HG02588 (cell line): ENCODE measurements around the gene TMEM239.
"Not testable (repeated sequence)": the region's sequence is repeated elsewhere in the genome, so short reads cannot be mapped to it uniquely, and the experiment has no call there.

ENCODE experiments used
- ATAC-seq: cut with Tn5 transposase; IDR thresholded peaks from one replicate; pipeline ENCODE4 v1.9.1; 2021; ENCODE audit warnings: mild to moderate bottlenecking, moderate library complexity; ENCODE audit not compliant: unreplicated experiment

The TMEM239 gene

DNA sequence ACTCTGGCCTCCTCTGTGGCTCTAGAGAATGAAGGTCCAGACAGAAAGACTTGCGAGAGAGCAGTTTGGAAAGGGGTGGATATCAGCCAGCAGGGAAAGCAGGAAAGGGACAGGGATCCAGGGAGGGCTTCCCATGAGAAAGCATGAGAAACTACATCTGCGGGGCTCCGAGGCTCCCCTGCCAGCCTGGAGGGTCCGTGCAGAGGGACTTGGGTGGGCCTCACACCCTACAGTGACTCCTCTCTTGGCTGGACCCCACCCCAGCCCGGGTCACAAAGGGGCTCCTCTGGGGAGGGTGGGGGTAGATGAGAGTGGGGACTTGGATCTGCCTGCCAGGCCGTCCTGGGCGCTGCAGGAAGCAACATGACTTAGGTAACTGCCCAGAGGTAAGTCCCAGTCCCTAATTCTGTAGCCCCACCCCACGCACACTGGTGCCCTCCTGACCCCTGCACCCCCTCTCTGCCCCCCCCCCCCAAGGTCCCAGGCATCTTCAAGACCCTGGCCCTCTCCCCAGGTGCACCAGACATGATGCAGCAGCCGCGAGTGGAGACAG is at the start of gene TMEM239:
TSS of gene TMEM239 (plus strand) at position 335 of the 553 bp plus-strand sequence. CDS start at position 526, 191 bp downstream.
- no peak for ATAC-seq

DNA sequence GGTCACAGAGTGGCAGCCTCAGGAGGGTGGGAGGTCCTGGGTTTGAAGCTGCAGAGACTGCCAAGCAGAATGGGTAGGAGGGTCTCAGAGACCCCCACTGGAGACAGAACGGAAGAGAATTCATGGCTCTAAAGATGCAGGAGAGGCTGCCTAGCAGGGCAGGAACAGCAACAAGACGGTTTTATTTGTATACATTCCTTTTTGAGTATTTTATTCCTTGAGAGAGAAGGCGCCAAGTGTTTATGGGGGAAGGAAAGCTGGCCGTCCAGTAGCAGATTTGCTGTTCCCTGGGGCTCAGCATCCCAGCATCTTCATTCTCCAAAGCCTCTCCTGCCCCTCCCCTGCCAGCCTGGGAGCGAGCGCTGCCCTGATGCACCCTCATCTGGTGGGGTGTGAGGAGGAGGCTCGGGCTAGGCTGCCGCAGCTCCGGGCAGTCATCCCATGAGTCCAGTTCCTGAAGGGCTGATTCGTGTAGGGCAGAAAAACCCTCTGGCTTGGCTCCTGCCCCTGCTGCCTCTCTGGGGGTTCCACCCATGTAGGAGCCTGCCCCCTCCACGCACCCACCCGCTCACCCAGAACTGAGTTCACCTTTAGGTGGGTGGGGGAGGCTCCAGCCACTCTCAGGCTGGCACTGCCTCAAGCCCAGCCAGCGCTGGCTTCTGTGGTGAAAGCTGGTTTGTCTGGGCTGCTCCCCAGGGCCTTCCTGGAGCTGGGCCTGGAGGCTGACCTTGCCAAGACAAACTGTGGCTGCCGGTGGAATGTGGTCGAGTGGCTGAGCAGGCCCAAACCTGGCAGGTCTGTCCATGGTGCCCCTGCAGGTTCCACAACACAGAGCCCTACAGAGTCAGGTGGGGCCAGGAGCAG is 48.2 kb upstream of the TMEM239 start:
- ATAC-seq: no peak

DNA sequence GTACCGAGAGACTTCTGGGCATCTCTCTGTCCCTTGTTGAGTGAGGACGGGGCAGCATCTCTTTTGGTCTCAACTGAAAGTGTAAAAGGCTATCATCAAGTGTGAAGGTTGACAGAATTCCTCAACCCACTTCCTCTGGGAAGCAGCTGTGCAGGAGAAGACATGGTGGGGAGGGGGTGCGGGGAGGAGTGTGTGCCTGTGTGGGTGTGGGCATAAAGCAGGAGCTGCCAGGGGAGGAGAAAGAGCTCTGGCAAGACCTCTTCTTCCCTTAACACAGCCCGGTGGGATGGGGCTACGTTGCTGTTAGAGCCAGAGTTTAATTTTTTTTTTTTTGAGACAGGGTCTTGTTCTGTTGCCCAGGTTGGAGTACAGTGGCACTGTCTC is 47.5 kb upstream of the TMEM239 start:
- no peak for ATAC-seq

- ATAC-seq: not testable (repeated sequence)
Measured at GRCh38 chr20:2770091-2770490, 46.1 kb upstream of the TMEM239 start.

GRCh38 chr20:2771631-2772080 is 44.5 kb upstream of the TMEM239 start:
- ATAC-seq: no peak

DNA sequence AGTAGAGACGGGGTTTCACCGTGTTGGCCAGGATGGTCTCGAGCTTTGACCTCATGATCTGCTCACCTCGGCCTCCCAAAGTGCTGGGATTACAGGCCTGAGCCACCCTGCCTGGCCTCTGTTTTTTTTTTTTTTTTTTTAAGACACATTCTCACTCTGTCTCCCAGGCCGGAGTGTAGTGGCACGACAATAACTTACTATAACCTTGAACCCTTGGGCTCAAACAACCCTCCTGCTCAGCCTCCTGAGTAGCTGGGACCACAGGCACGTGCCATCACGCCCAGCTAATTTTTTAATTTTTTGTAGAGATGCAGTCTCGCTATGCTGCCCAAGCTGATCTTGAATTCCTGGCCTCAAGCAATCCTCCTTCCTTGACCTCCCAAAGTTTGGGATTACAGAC is 42.4 kb upstream of the TMEM239 start:
- no peak for ATAC-seq

- no peak for ATAC-seq
Measured at GRCh38 chr20:2775139-2775538, 41.0 kb upstream of the TMEM239 start.

GRCh38 chr20:2778602-2779321 is 37.4 kb upstream of the TMEM239 start:
- no peak for ATAC-seq

- ATAC-seq: no peak
Measured at GRCh38 chr20:2780948-2781347, 35.2 kb upstream of the TMEM239 start.

DNA sequence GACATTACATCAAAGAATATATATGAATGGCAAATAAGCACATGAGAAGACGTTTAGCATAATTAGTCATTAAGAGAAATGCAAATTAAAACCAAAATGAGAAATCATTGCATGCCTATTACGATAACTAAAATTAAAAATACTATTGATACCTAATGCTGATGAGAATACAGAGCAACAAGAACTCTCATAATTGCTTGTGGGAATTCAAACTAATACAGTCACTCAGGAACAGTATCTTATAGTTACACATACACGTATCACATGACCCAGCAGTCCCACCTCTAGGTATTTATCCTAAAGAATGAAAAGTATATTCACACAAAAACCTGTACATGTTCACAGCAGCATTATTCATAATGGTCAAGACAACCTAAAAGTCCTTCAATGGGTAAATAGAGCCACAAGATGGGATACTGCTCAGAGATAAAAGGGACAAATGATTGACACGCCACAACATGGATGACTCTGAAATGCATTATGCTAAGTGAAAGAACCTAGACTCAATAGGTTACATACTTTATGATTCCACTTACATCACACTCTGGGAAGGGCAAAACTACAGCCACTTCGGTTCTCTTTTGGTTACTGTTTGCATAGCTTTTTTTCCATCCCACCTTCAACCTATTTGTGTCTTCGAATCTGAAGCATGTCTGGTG is 32.1 kb upstream of the TMEM239 start:
- ATAC-seq: no peak

- ATAC-seq: no peak
Measured at GRCh38 chr20:2793471-2793870, 22.7 kb upstream of the TMEM239 start.

DNA sequence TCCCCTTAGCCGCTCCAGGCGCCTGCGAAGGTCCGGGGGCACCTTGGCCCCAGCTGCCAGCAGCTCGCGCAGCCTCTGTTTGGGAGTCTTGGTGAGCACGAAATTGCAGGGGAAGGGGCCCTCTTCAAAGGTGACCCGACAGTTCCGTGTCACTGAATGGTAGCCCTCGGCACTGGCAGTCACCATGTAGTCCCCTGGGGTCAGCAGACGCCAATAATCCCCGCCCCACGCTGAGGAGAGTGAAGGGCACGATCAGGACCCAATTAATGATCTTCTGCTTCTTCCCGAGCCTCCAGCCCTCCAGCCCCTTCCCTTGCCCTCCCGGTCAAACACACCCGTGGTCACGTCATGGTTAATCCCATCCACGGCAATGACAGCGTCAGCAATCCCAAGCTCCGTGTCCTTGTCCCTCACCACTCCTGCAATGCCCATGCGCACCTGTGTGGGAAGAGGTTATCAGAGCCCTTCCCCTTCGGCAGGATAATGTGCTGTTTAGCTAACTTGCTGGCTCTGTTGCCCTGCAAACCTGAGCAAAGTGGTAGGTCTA is 21.9 kb upstream of the TMEM239 start:
- no peak for ATAC-seq

GRCh38 chr20:2794866-2795447 is 21.2 kb upstream of the TMEM239 start:
- no peak for ATAC-seq

DNA sequence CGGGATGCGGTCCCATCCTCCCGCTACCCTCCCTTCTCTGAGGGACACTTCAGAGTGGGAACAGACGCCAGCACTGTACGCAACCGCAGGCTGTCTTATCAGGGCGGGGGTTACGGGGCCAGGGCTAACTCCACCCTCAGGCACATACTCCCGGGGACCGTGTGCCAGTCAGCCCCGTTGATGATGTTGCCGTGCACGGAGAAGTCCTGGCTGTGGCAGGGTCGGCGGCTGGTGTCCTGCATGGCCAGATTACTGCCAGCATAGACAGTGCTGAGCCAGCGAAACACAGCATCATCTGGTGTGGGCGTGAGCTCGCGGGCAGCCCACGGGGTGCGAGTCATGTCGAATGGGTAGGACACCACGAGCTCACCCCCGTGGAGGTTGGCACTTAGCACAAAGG is 20.7 kb upstream of the TMEM239 start:
- no peak for ATAC-seq

GRCh38 chr20:2796011-2796660 is 20.0 kb upstream of the TMEM239 start:
- no peak for ATAC-seq

GRCh38 chr20:2797136-2797983 is 18.8 kb upstream of the TMEM239 start:
- ATAC-seq: no peak

- ATAC-seq: no peak
Measured at GRCh38 chr20:2798095-2798805, 17.9 kb upstream of the TMEM239 start.

DNA sequence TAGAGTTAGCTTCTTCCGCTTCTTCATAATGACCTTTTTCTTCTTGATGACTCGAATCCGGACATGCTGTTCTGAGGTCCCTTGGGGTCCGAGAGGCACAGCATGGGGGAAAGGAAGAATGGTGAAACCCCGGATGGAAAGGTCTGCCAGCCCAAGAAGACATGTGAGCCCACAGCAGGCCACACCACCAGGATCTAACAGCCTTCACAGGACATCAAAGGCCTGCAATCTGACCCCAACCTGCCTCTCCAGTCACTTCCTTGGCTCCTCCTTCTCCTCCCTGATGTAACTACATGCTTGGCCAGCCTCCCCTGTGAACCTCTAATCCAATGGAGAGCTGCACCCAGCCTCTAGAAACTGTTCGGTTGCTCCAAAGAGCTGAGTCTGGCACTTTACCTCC is 17.4 kb upstream of the TMEM239 start:
- ATAC-seq: no peak

DNA sequence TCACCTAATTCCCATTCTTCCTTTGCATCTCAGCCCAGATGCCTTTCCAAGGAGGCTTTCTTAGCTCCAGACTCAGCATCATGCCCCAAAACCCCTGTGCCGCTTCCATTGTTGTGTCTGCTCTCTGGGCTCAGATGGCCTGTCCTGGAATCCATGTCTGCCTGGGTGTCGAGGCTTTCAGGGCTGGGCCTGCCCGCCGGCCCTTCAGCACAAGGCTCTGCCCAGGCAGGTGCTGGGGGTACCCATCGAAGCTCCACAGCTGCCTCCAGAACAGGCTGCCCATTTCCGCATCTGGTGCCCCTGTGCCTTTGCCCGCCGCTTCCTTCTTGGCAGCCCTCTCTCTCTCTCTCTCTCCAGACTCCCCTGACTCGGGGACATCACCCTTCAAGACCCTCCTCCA is 16.9 kb upstream of the TMEM239 start:
- no peak for ATAC-seq
